Measurements from ENCODE around the gene PAK2. TPM values are rescaled to one million over a fixed set of nuclear protein-coding genes. Genes with fewer than 3 reads are reported as not detected.
"Not testable (repeated sequence)": the region's sequence is repeated elsewhere in the genome, so short reads cannot be mapped to it uniquely, and the experiment has no call there.

The PAK2 gene
- total and polyA plus RNA-seq, 9 of the 15 experiments (the other 6 are each of a cell fraction or from before 2014, with no cell fraction given): 13.2 to 72.4 (median 35.7) TPM

- TF ChIP-seq KLF6 (CRISPR knock-in tag; IDR thresholded peaks at IDR 0.05; ENCODE audit: borderline replicate concordance): peak; percentile 44; the same call in 1 of the 2 replicates
- 0 out of 2 replicates have a peak, but pooled peaks have one; percentile 57 for TF ChIP-seq ELF4 (CRISPR knock-in tag; IDR thresholded peaks at IDR 0.05)
- TF ChIP-seq TAF9B (IDR thresholded peaks at IDR 0.05; ENCODE audit: partially characterized antibody): peak; percentile 87
- TF ChIP-seq, protein P1, sequence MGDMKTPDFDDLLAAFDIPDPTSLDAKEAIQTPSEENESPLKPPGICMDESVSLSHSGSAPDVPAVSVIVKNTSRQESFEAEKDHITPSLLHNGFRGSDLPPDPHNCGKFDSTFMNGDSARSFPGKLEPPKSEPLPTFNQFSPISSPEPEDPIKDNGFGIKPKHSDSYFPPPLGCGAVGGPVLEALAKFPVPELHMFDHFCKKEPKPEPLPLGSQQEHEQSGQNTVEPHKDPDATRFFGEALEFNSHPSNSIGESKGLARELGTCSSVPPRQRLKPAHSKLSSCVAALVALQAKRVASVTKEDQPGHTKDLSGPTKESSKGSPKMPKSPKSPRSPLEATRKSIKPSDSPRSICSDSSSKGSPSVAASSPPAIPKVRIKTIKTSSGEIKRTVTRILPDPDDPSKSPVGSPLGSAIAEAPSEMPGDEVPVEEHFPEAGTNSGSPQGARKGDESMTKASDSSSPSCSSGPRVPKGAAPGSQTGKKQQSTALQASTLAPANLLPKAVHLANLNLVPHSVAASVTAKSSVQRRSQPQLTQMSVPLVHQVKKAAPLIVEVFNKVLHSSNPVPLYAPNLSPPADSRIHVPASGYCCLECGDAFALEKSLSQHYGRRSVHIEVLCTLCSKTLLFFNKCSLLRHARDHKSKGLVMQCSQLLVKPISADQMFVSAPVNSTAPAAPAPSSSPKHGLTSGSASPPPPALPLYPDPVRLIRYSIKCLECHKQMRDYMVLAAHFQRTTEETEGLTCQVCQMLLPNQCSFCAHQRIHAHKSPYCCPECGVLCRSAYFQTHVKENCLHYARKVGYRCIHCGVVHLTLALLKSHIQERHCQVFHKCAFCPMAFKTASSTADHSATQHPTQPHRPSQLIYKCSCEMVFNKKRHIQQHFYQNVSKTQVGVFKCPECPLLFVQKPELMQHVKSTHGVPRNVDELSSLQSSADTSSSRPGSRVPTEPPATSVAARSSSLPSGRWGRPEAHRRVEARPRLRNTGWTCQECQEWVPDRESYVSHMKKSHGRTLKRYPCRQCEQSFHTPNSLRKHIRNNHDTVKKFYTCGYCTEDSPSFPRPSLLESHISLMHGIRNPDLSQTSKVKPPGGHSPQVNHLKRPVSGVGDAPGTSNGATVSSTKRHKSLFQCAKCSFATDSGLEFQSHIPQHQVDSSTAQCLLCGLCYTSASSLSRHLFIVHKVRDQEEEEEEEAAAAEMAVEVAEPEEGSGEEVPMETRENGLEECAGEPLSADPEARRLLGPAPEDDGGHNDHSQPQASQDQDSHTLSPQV (IDR thresholded peaks at IDR 0.05): peak; percentile 56; the same call in 1 of the 2 replicates
- TF ChIP-seq MYBL2 (IDR thresholded peaks at IDR 0.05; ENCODE audit: low read depth): peak; percentile 31; the same call in 1 of the 2 replicates
- not testable (repeated sequence) for TF ChIP-seq MYBL2 (CRISPR knock-in tag; IDR thresholded peaks at IDR 0.05; ENCODE audit: borderline replicate concordance)
- TF ChIP-seq OTX1 (CRISPR knock-in tag; IDR thresholded peaks at IDR 0.05): peak; percentile 23; the same call in 1 of the 2 replicates
- TF ChIP-seq ZNF311 (CRISPR knock-in tag; IDR thresholded peaks at IDR 0.05): 0 out of 2 replicates have a peak, but pooled peaks have one; percentile 56
- TF ChIP-seq ZNF589 (CRISPR knock-in tag; IDR thresholded peaks at IDR 0.05; ENCODE audit: low read depth): 0 out of 2 replicates have a peak, but pooled peaks have one; percentile 34
- TF ChIP-seq MNT (conservative IDR thresholded peaks at IDR 0.05): 0 out of 4 replicates have a peak, but pooled peaks of 1 of the 2 experiments have one; percentile 15
- TF ChIP-seq ZNF639 (CRISPR knock-in tag; conservative IDR thresholded peaks at IDR 0.05 in 1 of 2, IDR thresholded peaks at IDR 0.05 in 1 of 2): 0 out of 4 replicates have a peak, but pooled peaks of 1 of the 2 experiments have one; percentile 34
- peak; percentile 42 for TF ChIP-seq SMARCA4 (IDR thresholded peaks at IDR 0.05)
These were observed 104.9 kb downstream of the PAK2 start (continued) for GRCh38 chr3:196844235-196845219.
